Measurements from ENCODE around the gene VAMP3.

- no peak for TF ChIP-seq CTCF (IDR thresholded peaks at IDR 0.05; ENCODE audit: low read depth, low read length, missing input control)
- no peak for TF ChIP-seq ATF3 (IDR thresholded peaks at IDR 0.05)
- TF ChIP-seq YY1 (IDR thresholded peaks at IDR 0.05): no peak
Observed at GRCh38 chr1:7761103-7761502, 10.0 kb upstream of the VAMP3 start.

All from liver (tissue), 3 donors.